GM19397 (cell line): ENCODE measurements around the gene SLC24A3.
A peak's percentile ranks its signal among the peaks of the same experiment; 100 is the strongest.

ENCODE experiments used
- ATAC-seq: cut with Tn5 transposase; IDR thresholded peaks from one replicate; pipeline ENCODE4 v1.9.1; 2021; ENCODE audit warnings: mild to moderate bottlenecking, moderate library complexity; ENCODE audit not compliant: unreplicated experiment

Gene SLC24A3

GRCh38 chr20:19693508-19693907, 481.1 kb downstream of the SLC24A3 start:
- no peak for ATAC-seq

- ATAC-seq, result no peak
Observed at GRCh38 chr20:19695081-19695480, 482.6 kb downstream of the SLC24A3 start.

- ATAC-seq, result no peak
Observed at GRCh38 chr20:19696620-19697019, 484.2 kb downstream of the SLC24A3 start.

- no peak for ATAC-seq
Observed at GRCh38 chr20:19697415-19697814, 485.0 kb downstream of the SLC24A3 start.

GRCh38 chr20:19699180-19699971, 486.9 kb downstream of the SLC24A3 start:
- ATAC-seq, result no peak

- ATAC-seq, result no peak
Observed at GRCh38 chr20:19701429-19701828, 489.0 kb downstream of the SLC24A3 start.

GRCh38 chr20:19706463-19706862, 494.0 kb downstream of the SLC24A3 start:
- peak; percentile 69 for ATAC-seq

- no peak for ATAC-seq
Observed at GRCh38 chr20:19709635-19710335, 497.3 kb downstream of the SLC24A3 start.

GRCh38 chr20:19710336-19711120, 498.1 kb downstream of the SLC24A3 start:
- no peak for ATAC-seq

- no peak for ATAC-seq
Observed at GRCh38 chr20:19711126-19711525, 498.7 kb downstream of the SLC24A3 start.

- ATAC-seq, result no peak
Observed at GRCh38 chr20:19712721-19713260, 500.3 kb downstream of the SLC24A3 start.

- ATAC-seq, result no peak
Observed at GRCh38 chr20:19713822-19714578, 501.6 kb downstream of the SLC24A3 start.

GRCh38 chr20:19714579-19714840, 502.1 kb downstream of the SLC24A3 start:
- ATAC-seq, result no peak

- ATAC-seq, result no peak
Observed at GRCh38 chr20:19715986-19716385, 503.5 kb downstream of the SLC24A3 start.

- ATAC-seq, result no peak
Observed at GRCh38 chr20:19718880-19719279, 506.4 kb downstream of the SLC24A3 start.

- no peak for ATAC-seq
Observed at GRCh38 chr20:19720991-19721390, 508.5 kb downstream of the SLC24A3 start.

- ATAC-seq, result no peak
Observed at GRCh38 chr20:19723051-19723450, 510.6 kb downstream of the SLC24A3 start.

- no peak for ATAC-seq
Observed at GRCh38 chr20:19723813-19724430, 511.5 kb downstream of the SLC24A3 start.

GRCh38 chr20:19725373-19725772, 512.9 kb downstream of the SLC24A3 start:
- ATAC-seq, result no peak

GRCh38 chr20:19725814-19726525, 513.5 kb downstream of the SLC24A3 start:
- ATAC-seq, result no peak
